ENCODE measurements around the gene COPS9.

The COPS9 gene

DNA sequence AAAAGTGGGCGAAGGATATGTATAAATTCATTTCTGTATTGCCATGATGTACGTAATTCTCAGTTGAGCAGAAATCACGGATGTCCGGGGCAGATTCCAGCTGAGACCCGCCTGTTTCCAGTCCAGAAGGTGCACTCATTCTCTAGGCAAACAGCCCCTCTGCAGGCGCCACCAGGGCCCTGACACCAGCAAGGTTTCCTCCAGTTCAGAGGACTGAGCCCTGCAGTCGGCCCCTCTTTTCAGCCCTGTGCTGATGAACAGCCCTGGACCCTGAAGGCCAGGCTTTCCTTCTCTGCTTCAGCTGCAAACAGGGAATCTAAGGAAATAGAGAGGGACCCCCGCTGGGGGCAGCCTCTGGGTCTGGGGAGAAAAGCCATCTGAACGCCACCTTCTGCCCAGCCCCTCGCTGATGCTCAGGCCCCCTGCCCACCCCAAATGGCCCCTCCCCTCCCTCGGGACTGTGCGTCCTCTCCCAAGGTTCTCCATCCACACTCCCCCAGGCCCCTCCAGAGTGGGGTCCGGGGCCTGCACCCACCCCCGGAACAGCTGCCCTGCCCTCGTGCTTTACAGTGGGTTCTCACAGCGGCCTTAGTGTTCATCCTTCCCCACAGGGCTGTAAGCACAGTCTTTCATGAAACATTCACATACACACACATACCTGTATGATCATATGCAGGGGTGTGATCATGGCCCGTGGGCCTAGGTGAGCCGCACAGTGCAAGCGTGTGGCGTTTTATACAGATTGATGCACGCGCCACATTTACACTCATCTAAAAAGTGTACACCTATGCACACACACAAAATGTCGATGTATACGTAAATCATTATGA, 12.1 kb downstream of the COPS9 start:
- no peak for TF ChIP-seq MAX (IDR thresholded peaks at IDR 0.05; ENCODE audit: low read depth, low read length)
- no peak for TF ChIP-seq MYC (IDR thresholded peaks at IDR 0.05; ENCODE audit: low read depth, low read length)
- no peak for DNase-seq (ENCODE audit: low read depth)

DNA sequence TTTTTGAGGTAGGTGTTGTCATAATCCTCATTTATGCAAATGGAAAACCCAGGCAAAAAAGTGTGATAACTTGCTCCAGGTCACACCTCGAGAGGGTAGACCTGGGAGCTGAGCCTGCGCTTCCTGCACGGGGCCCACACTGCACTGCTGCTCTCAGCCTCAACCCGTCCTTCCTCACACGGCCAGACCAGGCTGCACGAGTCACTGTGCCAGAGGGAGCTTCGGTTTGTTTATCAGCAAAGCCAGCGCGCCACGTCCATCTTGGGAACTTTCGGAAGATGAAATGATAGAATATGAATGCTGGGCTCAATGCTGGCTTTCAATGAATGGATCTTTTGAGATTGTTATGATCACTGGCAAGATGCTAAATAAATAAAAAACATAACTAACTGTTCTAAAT, 14.4 kb downstream of the COPS9 start:
- H3K4me3 ChIP-seq (ENCODE audit: low read depth, low read length), result no peak overlapping the region
- TF ChIP-seq MAX (IDR thresholded peaks at IDR 0.05; ENCODE audit: low read depth, low read length) (no peak), POLR2A (IDR thresholded peaks at IDR 0.05; ENCODE audit: extremely low read depth, insufficient read length) (no peak), MYC (IDR thresholded peaks at IDR 0.05; ENCODE audit: low read depth, low read length) (no peak)
- TF ChIP-seq, protein P1, sequence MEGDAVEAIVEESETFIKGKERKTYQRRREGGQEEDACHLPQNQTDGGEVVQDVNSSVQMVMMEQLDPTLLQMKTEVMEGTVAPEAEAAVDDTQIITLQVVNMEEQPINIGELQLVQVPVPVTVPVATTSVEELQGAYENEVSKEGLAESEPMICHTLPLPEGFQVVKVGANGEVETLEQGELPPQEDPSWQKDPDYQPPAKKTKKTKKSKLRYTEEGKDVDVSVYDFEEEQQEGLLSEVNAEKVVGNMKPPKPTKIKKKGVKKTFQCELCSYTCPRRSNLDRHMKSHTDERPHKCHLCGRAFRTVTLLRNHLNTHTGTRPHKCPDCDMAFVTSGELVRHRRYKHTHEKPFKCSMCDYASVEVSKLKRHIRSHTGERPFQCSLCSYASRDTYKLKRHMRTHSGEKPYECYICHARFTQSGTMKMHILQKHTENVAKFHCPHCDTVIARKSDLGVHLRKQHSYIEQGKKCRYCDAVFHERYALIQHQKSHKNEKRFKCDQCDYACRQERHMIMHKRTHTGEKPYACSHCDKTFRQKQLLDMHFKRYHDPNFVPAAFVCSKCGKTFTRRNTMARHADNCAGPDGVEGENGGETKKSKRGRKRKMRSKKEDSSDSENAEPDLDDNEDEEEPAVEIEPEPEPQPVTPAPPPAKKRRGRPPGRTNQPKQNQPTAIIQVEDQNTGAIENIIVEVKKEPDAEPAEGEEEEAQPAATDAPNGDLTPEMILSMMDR (IDR thresholded peaks at IDR 0.05; ENCODE audit: low read depth, low read length), result no peak
- DNase-seq (ENCODE audit: low read depth), result no peak

More for the DNA sequence above, 12.1 kb downstream of the COPS9 start:
- H3K4me3 ChIP-seq (ENCODE audit: low read depth, low read length), result no peak overlapping the region

DNA sequence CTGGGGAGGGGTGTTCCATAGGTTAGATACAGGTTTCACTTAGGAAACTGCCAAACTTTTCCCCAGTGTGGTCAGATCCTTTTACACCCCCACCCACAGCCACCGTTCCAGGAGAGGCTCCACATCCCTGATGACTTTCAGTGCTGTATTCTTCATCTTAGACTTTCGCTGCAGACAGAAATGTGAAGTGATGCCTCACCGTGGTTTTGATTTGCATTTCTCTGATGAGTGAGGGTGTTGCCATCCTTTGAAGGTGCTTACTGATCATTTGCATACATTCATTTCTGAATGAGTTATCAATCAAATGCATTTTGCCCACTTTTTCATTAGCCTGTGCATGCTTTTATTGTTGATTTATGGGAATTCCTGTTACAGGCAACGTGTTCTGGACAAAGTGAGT, 14.9 kb downstream of the COPS9 start:
- TF ChIP-seq POLR2A (IDR thresholded peaks at IDR 0.05; ENCODE audit: extremely low read depth, insufficient read length), result no peak
- no peak for TF ChIP-seq MAX (IDR thresholded peaks at IDR 0.05; ENCODE audit: low read depth, low read length)
- TF ChIP-seq, protein P1 (IDR thresholded peaks at IDR 0.05; ENCODE audit: low read depth, low read length), result no peak
- no peak for TF ChIP-seq MYC (IDR thresholded peaks at IDR 0.05; ENCODE audit: low read depth, low read length)
- H3K4me3 ChIP-seq (ENCODE audit: low read depth, low read length), result no peak overlapping the region
- no peak for DNase-seq (ENCODE audit: low read depth)

- H3K4me3 ChIP-seq (ENCODE audit: low read depth, low read length), result no peak overlapping the region
- TF ChIP-seq MYC (IDR thresholded peaks at IDR 0.05; ENCODE audit: low read depth, low read length), result no peak
- TF ChIP-seq MAX (IDR thresholded peaks at IDR 0.05; ENCODE audit: low read depth, low read length), result no peak
- TF ChIP-seq POLR2A (IDR thresholded peaks at IDR 0.05; ENCODE audit: extremely low read depth, insufficient read length), result no peak
- TF ChIP-seq, protein P1 (IDR thresholded peaks at IDR 0.05; ENCODE audit: low read depth, low read length), result no peak
- DNase-seq (ENCODE audit: low read depth), result no peak
Observed at GRCh38 chr2:240114233-240114632, 21.9 kb downstream of the COPS9 start.

- TF ChIP-seq MAX (IDR thresholded peaks at IDR 0.05; ENCODE audit: low read depth, low read length) (no peak), POLR2A (IDR thresholded peaks at IDR 0.05; ENCODE audit: extremely low read depth, insufficient read length) (no peak), MYC (IDR thresholded peaks at IDR 0.05; ENCODE audit: low read depth, low read length) (no peak)
- TF ChIP-seq, protein P1 (IDR thresholded peaks at IDR 0.05; ENCODE audit: low read depth, low read length), result no peak
- no peak overlapping the region for H3K4me3 ChIP-seq (ENCODE audit: low read depth, low read length)
- no peak for DNase-seq (ENCODE audit: low read depth)
Observed at GRCh38 chr2:240112914-240113690, 23.0 kb downstream of the COPS9 start.

GRCh38 chr2:240111253-240111652, 24.9 kb downstream of the COPS9 start:
- TF ChIP-seq MYC (IDR thresholded peaks at IDR 0.05; ENCODE audit: low read depth, low read length) (no peak), MAX (IDR thresholded peaks at IDR 0.05; ENCODE audit: low read depth, low read length) (no peak), POLR2A (IDR thresholded peaks at IDR 0.05; ENCODE audit: extremely low read depth, insufficient read length) (no peak)
- TF ChIP-seq, protein P1 (IDR thresholded peaks at IDR 0.05; ENCODE audit: low read depth, low read length), result no peak
- H3K4me3 ChIP-seq (ENCODE audit: low read depth, low read length), result no peak overlapping the region
- DNase-seq (ENCODE audit: low read depth), result no peak

Measured in NB4 (cell line).